ENCODE measurements around the gene BST2. TPM values are rescaled to one million over a fixed set of nuclear protein-coding genes. Genes with fewer than 3 reads are reported as not detected.
"Not testable (repeated sequence)": the region's sequence is repeated elsewhere in the genome, so short reads cannot be mapped to it uniquely, and the experiment has no call there.

The BST2 gene
- total RNA-seq, 1 experiment from 2014 or later, result 25.1 TPM

GRCh38 chr19:17393914-17394313 is 11.5 kb downstream of the BST2 start, which contains the start of gene CCDC194:
Gene CCDC194, minus strand, starts transcription at chr19:17394196. Its CDS starts 38 bp downstream, at chr19:17394158.
- DNase-seq (ENCODE audit: low read depth), result no peak
- in situ Hi-C loops (cut with HindIII; ENCODE audit: low pct_unique_long_range_greater_than_20kb, low sequenced_read_pairs), result no loop called here

GRCh38 chr19:17393002-17393401 is 12.4 kb downstream of the BST2 start:
- DNase-seq (ENCODE audit: low read depth), result peak; percentile 37
- in situ Hi-C loops (cut with HindIII; ENCODE audit: low pct_unique_long_range_greater_than_20kb, low sequenced_read_pairs), result no loop called here

- in situ Hi-C loops (cut with HindIII; ENCODE audit: low pct_unique_long_range_greater_than_20kb, low sequenced_read_pairs), result no loop called here
- no peak for DNase-seq (ENCODE audit: low read depth)
Observed at GRCh38 chr19:17391371-17392151, 13.9 kb downstream of the BST2 start.

GRCh38 chr19:17390665-17391370 is 14.6 kb downstream of the BST2 start:
- in situ Hi-C loops (cut with HindIII; ENCODE audit: low pct_unique_long_range_greater_than_20kb, low sequenced_read_pairs), result no loop called here
- DNase-seq (ENCODE audit: low read depth), result peak; percentile 89

- no peak for DNase-seq (ENCODE audit: low read depth)
- in situ Hi-C loops (cut with HindIII; ENCODE audit: low pct_unique_long_range_greater_than_20kb, low sequenced_read_pairs), result no loop called here
Observed at GRCh38 chr19:17389957-17390664, 15.3 kb downstream of the BST2 start.

- in situ Hi-C loops (cut with HindIII; ENCODE audit: low pct_unique_long_range_greater_than_20kb, low sequenced_read_pairs), result no loop called here
- no peak for DNase-seq (ENCODE audit: low read depth)
Observed at GRCh38 chr19:17389288-17389687, 16.1 kb downstream of the BST2 start.

- in situ Hi-C loops (cut with HindIII; ENCODE audit: low pct_unique_long_range_greater_than_20kb, low sequenced_read_pairs), result no loop called here
- peak; percentile 38 for DNase-seq (ENCODE audit: low read depth)
Observed at GRCh38 chr19:17385878-17386611, 19.4 kb downstream of the BST2 start.

GRCh38 chr19:17380426-17381138 is 24.8 kb downstream of the BST2 start:
- in situ Hi-C loops (cut with HindIII; ENCODE audit: low pct_unique_long_range_greater_than_20kb, low sequenced_read_pairs), result no loop called here
- DNase-seq (ENCODE audit: low read depth), result no peak

- in situ Hi-C loops (cut with HindIII; ENCODE audit: low pct_unique_long_range_greater_than_20kb, low sequenced_read_pairs), result no loop called here
- DNase-seq (ENCODE audit: low read depth), result no peak
Observed at GRCh38 chr19:17379221-17379631, 26.2 kb downstream of the BST2 start.

- in situ Hi-C loops (cut with HindIII; ENCODE audit: low pct_unique_long_range_greater_than_20kb, low sequenced_read_pairs), result no loop called here
- no peak for DNase-seq (ENCODE audit: low read depth)
Observed at GRCh38 chr19:17378271-17378670, 27.2 kb downstream of the BST2 start.

- DNase-seq (ENCODE audit: low read depth), result no peak
Observed at GRCh38 chr19:17376935-17377600, 28.4 kb downstream of the BST2 start, which contains the start of gene PLVAP. Gene PLVAP, minus strand, starts transcription at chr19:17377342. Its CDS starts 54 bp downstream, at chr19:17377288.

GRCh38 chr19:17370026-17370587 is 35.3 kb downstream of the BST2 start:
- in situ Hi-C loops (cut with HindIII; ENCODE audit: low pct_unique_long_range_greater_than_20kb, low sequenced_read_pairs), result no loop called here
- DNase-seq (ENCODE audit: low read depth), result no peak

More at GRCh38 chr19:17376935-17377600, 28.4 kb downstream of the BST2 start, which contains the start of gene PLVAP:
- in situ Hi-C loops (cut with HindIII; ENCODE audit: low pct_unique_long_range_greater_than_20kb, low sequenced_read_pairs), result no loop called here

- in situ Hi-C loops (cut with HindIII; ENCODE audit: low pct_unique_long_range_greater_than_20kb, low sequenced_read_pairs), result no loop called here
- no peak for DNase-seq (ENCODE audit: low read depth)
Observed at GRCh38 chr19:17365361-17365760, 40.1 kb downstream of the BST2 start.

GRCh38 chr19:17363852-17364605 is 41.4 kb downstream of the BST2 start:
- in situ Hi-C loops (cut with HindIII; ENCODE audit: low pct_unique_long_range_greater_than_20kb, low sequenced_read_pairs); DNase-seq (ENCODE audit: low read depth): not testable (repeated sequence)

GRCh38 chr19:17359905-17360800 is 45.3 kb downstream of the BST2 start:
- no peak for DNase-seq (ENCODE audit: low read depth)
- in situ Hi-C loops (cut with HindIII; ENCODE audit: low pct_unique_long_range_greater_than_20kb, low sequenced_read_pairs), result no loop called here
